NCI-H187 (cell line): ENCODE measurements around the gene PHC3.
"Not testable (repeated sequence)": the region's sequence is repeated elsewhere in the genome, so short reads cannot be mapped to it uniquely, and the experiment has no call there.

ENCODE experiments used
- DNase-seq, 2 experiments: peaks; one replicate each; lab custom pipeline; 2025; lab: John Stamatoyannopoulos, UW

PHC3 gene

GRCh38 chr3:170128977-170129431 is 52.5 kb downstream of the PHC3 start:
- no peak for DNase-seq

- no peak for DNase-seq
Measured at GRCh38 chr3:170128259-170128976, 53.1 kb downstream of the PHC3 start.

- DNase-seq = no peak
Measured at GRCh38 chr3:170117134-170117533, 64.4 kb downstream of the PHC3 start.

- DNase-seq = not testable (repeated sequence)
Measured at GRCh38 chr3:170114165-170114564, 67.4 kb downstream of the PHC3 start.

GRCh38 chr3:170111147-170111771 is 70.3 kb downstream of the PHC3 start:
- DNase-seq = no peak

GRCh38 chr3:170109579-170110293 is 71.8 kb downstream of the PHC3 start:
- no peak for DNase-seq

GRCh38 chr3:170108955-170109354 is 72.6 kb downstream of the PHC3 start:
- no peak for DNase-seq

GRCh38 chr3:170107941-170108340 is 73.6 kb downstream of the PHC3 start:
- DNase-seq = no peak

- DNase-seq = no peak
Measured at GRCh38 chr3:170102431-170102830, 79.1 kb downstream of the PHC3 start.

- no peak for DNase-seq
Measured at GRCh38 chr3:170100944-170101343, 80.6 kb downstream of the PHC3 start.

GRCh38 chr3:170098753-170099152 is 82.8 kb downstream of the PHC3 start:
- DNase-seq = no peak

GRCh38 chr3:170096342-170096741 is 85.2 kb downstream of the PHC3 start:
- no peak for DNase-seq

GRCh38 chr3:170095771-170096170 is 85.8 kb downstream of the PHC3 start:
- DNase-seq = no peak

- DNase-seq = no peak
Measured at GRCh38 chr3:170092907-170093306, 88.6 kb downstream of the PHC3 start.

GRCh38 chr3:170090601-170090981 is 90.9 kb downstream of the PHC3 start:
- DNase-seq = no peak

- no peak for DNase-seq
Measured at GRCh38 chr3:170089862-170090600, 91.5 kb downstream of the PHC3 start.

GRCh38 chr3:170085396-170085795 is 96.1 kb downstream of the PHC3 start:
- no peak for DNase-seq

GRCh38 chr3:170083343-170083742 is 98.2 kb downstream of the PHC3 start:
- no peak for DNase-seq

GRCh38 chr3:170081079-170081741 is 100.3 kb downstream of the PHC3 start:
- no peak for DNase-seq

- no peak for DNase-seq
Measured at GRCh38 chr3:170080605-170081004, 100.9 kb downstream of the PHC3 start.

- no peak for DNase-seq
Measured at GRCh38 chr3:170079536-170080165, 101.9 kb downstream of the PHC3 start.
